Bronchial epithelial cell (primary cell): Measurements from ENCODE around the gene LONP2. TPM values are rescaled to one million over a fixed set of nuclear protein-coding genes. Genes with fewer than 3 reads are reported as not detected.
"Not testable (repeated sequence)": the region's sequence is repeated elsewhere in the genome, so short reads cannot be mapped to it uniquely, and the experiment has no call there.

Source experiments
- DNase-seq: peaks from one replicate; pipeline ENCODE4 v3.0.0-alpha.2; 2010; ENCODE audit warnings: low read depth
- FAIRE-seq: peaks from 2 replicates; lab custom pipeline; 2011; peaks lifted over from hg19 to GRCh38; lab: Jason Lieb, UNC
- H3K27me3 ChIP-seq: 2 replicates; pipeline ENCODE4 v1.5.1; 2011; ENCODE audit warnings: low read length; ENCODE audit not compliant: control insufficient read depth, insufficient read depth
- H3K36me3 ChIP-seq: 2 replicates; pipeline ENCODE4 v1.5.1; 2011; ENCODE audit warnings: low read length; ENCODE audit not compliant: control insufficient read depth, insufficient read depth
- H3K4me3 ChIP-seq: 2 replicates; pipeline ENCODE4 v1.5.1; 2011; ENCODE audit warnings: mild to moderate bottlenecking, low read depth, low read length, control low read depth
- total RNA-seq: library from RNA; depleted of rRNA; stranded (reverse); fragments of >200 nt; gene quantifications from 2 replicates; pipeline ENCODE4 v1.2.1, GENCODE V29; 2014
- TF ChIP-seq, protein P1 (sequence below): IDR thresholded peaks from 2 replicates; pipeline ENCODE4 v1.5.1; 2011; ENCODE audit warnings: mild to moderate bottlenecking, moderate library complexity, low read length, control low read depth, inconsistent platforms; ENCODE audit not compliant: insufficient read depth, severe bottlenecking

Gene LONP2
- total RNA-seq, 1 donor from 2014 or later: 41.9 TPM

- TF ChIP-seq, protein P1, sequence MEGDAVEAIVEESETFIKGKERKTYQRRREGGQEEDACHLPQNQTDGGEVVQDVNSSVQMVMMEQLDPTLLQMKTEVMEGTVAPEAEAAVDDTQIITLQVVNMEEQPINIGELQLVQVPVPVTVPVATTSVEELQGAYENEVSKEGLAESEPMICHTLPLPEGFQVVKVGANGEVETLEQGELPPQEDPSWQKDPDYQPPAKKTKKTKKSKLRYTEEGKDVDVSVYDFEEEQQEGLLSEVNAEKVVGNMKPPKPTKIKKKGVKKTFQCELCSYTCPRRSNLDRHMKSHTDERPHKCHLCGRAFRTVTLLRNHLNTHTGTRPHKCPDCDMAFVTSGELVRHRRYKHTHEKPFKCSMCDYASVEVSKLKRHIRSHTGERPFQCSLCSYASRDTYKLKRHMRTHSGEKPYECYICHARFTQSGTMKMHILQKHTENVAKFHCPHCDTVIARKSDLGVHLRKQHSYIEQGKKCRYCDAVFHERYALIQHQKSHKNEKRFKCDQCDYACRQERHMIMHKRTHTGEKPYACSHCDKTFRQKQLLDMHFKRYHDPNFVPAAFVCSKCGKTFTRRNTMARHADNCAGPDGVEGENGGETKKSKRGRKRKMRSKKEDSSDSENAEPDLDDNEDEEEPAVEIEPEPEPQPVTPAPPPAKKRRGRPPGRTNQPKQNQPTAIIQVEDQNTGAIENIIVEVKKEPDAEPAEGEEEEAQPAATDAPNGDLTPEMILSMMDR: no peak
- no peaks in the 10 kb centered on the region for H3K36me3 ChIP-seq
- H3K27me3 ChIP-seq: no peaks in the 10 kb centered on the region
- DNase-seq: no peak
- H3K4me3 ChIP-seq: no peak overlapping the region
- FAIRE-seq: no peak
These were observed 142.6 kb downstream of the LONP2 start for GRCh38 chr16:48386559-48387312.

DNA sequence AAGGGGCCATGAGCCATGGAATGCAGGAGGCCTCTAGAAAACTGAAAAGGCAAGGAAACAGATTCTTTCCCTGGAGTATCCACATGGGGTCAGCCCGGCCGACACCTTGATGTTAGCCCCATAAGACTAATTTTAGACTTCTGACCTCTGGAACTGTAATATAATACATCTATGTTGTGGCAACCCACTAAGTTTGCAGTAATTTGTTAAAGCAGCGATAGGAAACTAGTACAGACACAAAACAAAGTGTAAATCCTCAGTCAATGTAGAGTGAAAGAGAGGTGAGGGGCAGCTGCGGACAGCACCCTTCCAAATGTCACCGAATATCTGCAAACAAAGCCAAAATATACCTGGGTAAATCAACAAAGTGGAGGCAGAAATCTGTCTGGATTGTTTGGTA lies 148.3 kb downstream of the LONP2 start:
- DNase-seq (no peak), FAIRE-seq (no peak)
- no peak overlapping the region for H3K4me3 ChIP-seq
- no peaks in the 10 kb centered on the region for H3K27me3 ChIP-seq
- no peaks in the 10 kb centered on the region for H3K36me3 ChIP-seq
- TF ChIP-seq, protein P1: no peak

DNA sequence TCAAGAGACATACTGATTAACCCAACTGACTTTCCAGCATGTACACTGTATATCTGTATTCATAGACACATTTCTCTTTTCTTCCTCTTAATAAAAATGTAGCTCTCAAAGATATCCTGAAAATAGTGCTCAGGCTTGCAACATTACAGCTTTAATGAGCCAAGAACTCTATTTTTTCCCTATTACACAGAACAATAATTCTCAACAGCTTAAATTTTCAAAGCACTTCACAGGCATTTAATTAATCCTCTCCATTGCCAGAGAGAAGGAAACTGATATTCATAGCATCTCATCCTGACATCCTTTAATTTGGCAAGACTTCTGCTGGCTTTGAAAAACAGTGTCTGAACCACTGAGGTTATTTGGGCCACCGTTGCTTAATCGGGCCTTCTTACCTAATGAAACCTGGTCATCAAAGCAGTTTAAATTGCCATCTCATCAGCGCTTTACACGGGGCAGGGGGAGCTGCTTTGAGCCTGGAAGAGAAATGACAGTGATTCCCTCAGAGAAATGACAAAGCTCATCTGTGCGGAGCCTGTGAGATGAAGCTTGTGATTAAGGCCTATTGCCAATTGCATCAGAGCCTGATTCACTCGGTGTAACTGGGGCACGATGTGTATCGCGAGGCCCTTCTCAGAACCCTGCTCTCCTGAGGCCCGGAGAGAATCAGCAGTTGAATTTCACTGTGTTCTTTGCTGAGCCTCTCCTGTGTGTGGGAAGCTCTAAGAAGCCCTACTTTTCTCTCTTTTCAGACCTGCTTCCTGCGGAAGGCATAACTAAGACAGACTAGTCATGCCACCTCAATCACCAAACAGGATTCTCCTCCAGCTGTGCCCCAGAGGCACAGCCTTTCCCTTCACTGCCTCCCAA lies 149.6 kb downstream of the LONP2 start:
- Histone ChIP-seq H3K36me3 (no peaks in the 10 kb centered on the region), H3K4me3 (no peak overlapping the region), H3K27me3 (no peaks in the 10 kb centered on the region)
- DNase-seq: no peak
- no peak for FAIRE-seq
- TF ChIP-seq, protein P1: no peak

DNA sequence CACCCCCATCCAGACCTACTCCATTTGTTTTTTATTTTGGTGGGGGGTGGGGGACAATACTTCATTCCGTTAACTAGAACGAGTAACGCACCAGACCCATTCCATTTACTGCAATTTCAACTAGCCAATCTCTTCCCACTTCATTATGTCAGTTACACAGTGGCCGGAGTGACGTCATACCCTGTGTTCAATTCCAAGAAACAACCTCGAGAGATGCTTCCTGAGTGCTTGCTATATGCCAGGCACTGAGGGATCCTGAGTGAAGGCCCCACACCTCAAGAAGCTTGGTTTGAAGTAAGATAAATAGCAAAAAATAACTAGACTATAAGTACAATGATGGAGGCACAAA lies 150.2 kb downstream of the LONP2 start:
- no peak for DNase-seq
- no peaks in the 10 kb centered on the region for H3K36me3 ChIP-seq
- no peak overlapping the region for H3K4me3 ChIP-seq
- H3K27me3 ChIP-seq: no peaks in the 10 kb centered on the region
- TF ChIP-seq, protein P1: no peak
- FAIRE-seq: no peak

DNA sequence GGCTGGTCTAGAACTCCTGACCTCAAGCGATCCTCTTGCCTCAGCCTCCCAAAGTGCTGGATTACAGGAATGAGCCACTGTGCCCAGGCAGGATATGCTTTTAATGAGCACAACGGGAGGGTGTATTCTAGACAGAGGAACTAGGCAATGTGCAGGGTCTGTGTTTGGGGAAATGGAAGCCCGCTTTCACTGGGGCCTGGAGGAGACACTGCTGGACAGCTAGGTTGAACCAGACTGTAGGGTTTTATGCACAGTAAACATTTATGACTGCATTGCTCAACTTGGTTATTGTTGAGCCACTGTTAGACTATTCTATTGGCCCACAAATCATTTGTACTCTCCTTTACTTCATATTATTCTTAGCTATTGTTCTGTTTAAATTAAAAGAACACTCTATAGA lies 151.3 kb downstream of the LONP2 start:
- H3K4me3 ChIP-seq: no peak overlapping the region
- no peak for DNase-seq
- H3K36me3 ChIP-seq: no peaks in the 10 kb centered on the region
- H3K27me3 ChIP-seq: no peaks in the 10 kb centered on the region
- FAIRE-seq: no peak
- TF ChIP-seq, protein P1: no peak

GRCh38 chr16:48402547-48402946 lies 158.4 kb downstream of the LONP2 start:
- H3K36me3 ChIP-seq, H3K27me3 ChIP-seq, H3K4me3 ChIP-seq, FAIRE-seq, DNase-seq: not testable (repeated sequence)
